Measurements from ENCODE around the gene GRAMD1A.

The GRAMD1A gene

DNA sequence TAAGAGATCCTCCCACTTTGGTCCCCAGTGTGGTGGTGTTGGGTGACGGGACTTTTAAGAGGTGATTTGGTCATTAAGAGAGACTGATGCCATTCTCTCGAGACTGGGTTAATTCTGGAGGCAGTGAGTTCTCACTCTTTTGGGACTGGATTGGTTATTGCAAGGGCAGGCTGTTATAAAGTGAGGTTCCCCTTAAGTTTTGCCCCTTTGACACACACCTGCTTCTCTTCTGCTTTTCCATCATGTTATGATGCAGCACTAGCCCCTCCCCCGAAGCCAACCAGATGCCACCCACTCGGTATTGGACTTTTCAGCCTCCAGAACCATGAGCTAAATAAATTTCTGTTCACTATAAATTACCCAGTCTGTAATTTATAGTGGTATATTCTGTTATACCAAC is 16.3 kb upstream of the GRAMD1A start:
- no peak overlapping the region for H3K4me2 ChIP-seq (ENCODE audit: low read depth, low read length, poor library complexity, severe bottlenecking)
- H3K9me3 ChIP-seq (ENCODE audit: insufficient read depth, low read depth, low read length), result no peaks in the 10 kb centered on the region
- H3K79me2 ChIP-seq (ENCODE audit: insufficient read depth, low read length), result no peaks in the 10 kb centered on the region
- no peak overlapping the region for H3K4me3 ChIP-seq (ENCODE audit: low read length, poor library complexity, severe bottlenecking)
- no peak overlapping the region for H3K9ac ChIP-seq (ENCODE audit: low read depth, low read length, poor library complexity, severe bottlenecking)
- H2AFZ ChIP-seq (ENCODE audit: low read length), result no peak overlapping the region
- TF ChIP-seq EZH2phosphoT487 (IDR thresholded peaks at IDR 0.05; ENCODE audit: borderline replicate concordance), result no peak
- TF ChIP-seq, protein P1, sequence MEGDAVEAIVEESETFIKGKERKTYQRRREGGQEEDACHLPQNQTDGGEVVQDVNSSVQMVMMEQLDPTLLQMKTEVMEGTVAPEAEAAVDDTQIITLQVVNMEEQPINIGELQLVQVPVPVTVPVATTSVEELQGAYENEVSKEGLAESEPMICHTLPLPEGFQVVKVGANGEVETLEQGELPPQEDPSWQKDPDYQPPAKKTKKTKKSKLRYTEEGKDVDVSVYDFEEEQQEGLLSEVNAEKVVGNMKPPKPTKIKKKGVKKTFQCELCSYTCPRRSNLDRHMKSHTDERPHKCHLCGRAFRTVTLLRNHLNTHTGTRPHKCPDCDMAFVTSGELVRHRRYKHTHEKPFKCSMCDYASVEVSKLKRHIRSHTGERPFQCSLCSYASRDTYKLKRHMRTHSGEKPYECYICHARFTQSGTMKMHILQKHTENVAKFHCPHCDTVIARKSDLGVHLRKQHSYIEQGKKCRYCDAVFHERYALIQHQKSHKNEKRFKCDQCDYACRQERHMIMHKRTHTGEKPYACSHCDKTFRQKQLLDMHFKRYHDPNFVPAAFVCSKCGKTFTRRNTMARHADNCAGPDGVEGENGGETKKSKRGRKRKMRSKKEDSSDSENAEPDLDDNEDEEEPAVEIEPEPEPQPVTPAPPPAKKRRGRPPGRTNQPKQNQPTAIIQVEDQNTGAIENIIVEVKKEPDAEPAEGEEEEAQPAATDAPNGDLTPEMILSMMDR (conservative IDR thresholded peaks at IDR 0.05; ENCODE audit: low read length), result no peak
- H3K9me2 ChIP-seq (replicated peaks; ENCODE audit: low read depth, low read length), result no peaks in the 10 kb centered on the region
- H3K4me1 ChIP-seq (ENCODE audit: insufficient read depth, low read length, poor library complexity, severe bottlenecking), result peaks cover 6% of the 10 kb centered on the region
- H3F3A ChIP-seq (ENCODE audit: low read depth), result no peaks in the 10 kb centered on the region
- no peaks in the 10 kb centered on the region for H3K27me3 ChIP-seq (ENCODE audit: insufficient read depth, low read length, poor library complexity, severe bottlenecking)
- H4K20me1 ChIP-seq (ENCODE audit: insufficient read depth, low read length, poor library complexity, severe bottlenecking), result no peaks in the 10 kb centered on the region
- H3K36me3 ChIP-seq (ENCODE audit: insufficient read depth, low read length), result no peaks in the 10 kb centered on the region

DNA sequence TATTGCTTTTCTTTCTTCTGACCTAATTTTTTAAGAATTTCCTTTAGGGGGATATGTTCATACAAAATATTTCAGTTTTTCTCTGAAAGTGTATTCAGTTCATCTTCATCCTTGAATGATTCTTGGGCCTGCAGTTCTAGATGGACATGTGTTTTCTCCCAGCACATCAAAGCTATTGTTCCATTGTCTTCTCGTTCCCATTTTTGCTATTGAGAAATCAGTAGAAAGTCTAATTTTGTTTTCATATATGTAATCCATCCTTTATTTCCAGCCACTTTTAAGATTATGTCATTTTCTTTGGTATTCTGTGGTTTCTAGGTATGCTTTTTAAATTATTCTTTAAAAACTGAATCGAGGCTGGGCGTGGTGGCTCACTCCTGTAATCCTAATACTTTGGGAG is 15.8 kb upstream of the GRAMD1A start:
- Histone ChIP-seq H3K4me1 (ENCODE audit: insufficient read depth, low read length, poor library complexity, severe bottlenecking) (peaks cover 6% of the 10 kb centered on the region), H3K4me3 (ENCODE audit: low read length, poor library complexity, severe bottlenecking) (no peak overlapping the region), H3K27me3 (ENCODE audit: insufficient read depth, low read length, poor library complexity, severe bottlenecking) (no peaks in the 10 kb centered on the region), H3K9me2 (replicated peaks; ENCODE audit: low read depth, low read length) (no peaks in the 10 kb centered on the region), H4K20me1 (ENCODE audit: insufficient read depth, low read length, poor library complexity, severe bottlenecking) (no peaks in the 10 kb centered on the region), H3K79me2 (ENCODE audit: insufficient read depth, low read length) (no peaks in the 10 kb centered on the region), H3K9me3 (ENCODE audit: insufficient read depth, low read depth, low read length) (no peaks in the 10 kb centered on the region), H3K9ac (ENCODE audit: low read depth, low read length, poor library complexity, severe bottlenecking) (no peak overlapping the region), H3K4me2 (ENCODE audit: low read depth, low read length, poor library complexity, severe bottlenecking) (no peak overlapping the region), H2AFZ (ENCODE audit: low read length) (no peak overlapping the region), H3F3A (ENCODE audit: low read depth) (no peaks in the 10 kb centered on the region), H3K36me3 (ENCODE audit: insufficient read depth, low read length) (no peaks in the 10 kb centered on the region)
- no peak for TF ChIP-seq EZH2phosphoT487 (IDR thresholded peaks at IDR 0.05; ENCODE audit: borderline replicate concordance)
- TF ChIP-seq, protein P1 (conservative IDR thresholded peaks at IDR 0.05; ENCODE audit: low read length), result no peak

DNA sequence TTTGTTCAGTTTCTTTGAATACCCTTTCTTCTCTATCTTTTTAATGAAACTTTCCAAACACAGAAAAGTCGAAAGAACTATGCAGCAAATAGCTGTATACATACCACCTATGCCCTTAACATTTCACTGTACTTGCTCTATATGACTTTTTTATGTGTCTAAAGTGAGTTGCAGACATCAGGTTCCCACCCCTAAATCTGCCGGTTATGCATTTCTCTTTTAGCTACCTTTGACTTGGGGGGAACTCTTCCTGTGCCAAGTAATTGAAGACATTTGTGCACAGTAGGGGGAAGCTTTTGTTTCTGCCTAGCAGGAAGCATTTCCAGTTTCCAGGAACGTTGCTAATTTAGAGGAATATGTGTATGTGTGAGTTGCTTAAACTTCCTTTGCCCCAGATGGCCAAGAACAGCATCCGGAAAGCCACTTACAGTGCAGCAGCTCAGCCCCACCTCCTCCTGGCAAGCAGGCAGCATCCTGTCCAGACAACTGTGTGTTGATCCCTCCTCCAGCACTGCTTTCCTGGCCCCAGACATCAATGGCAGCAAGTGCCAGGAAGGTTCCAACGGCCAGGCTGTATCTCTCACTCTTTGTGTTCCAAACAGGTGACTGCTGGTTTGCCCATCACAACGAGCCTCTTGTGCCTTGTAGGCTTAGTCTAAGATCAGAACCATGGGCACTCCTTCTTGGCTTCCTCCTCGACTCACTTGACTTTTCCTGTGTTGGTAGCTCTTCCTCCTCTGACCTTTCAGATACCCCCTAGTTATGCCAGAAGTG is 14.7 kb upstream of the GRAMD1A start:
- TF ChIP-seq, protein P1 (conservative IDR thresholded peaks at IDR 0.05; ENCODE audit: low read length), result no peak
- no peak for TF ChIP-seq EZH2phosphoT487 (IDR thresholded peaks at IDR 0.05; ENCODE audit: borderline replicate concordance)
- Histone ChIP-seq H3K79me2 (ENCODE audit: insufficient read depth, low read length) (no peaks in the 10 kb centered on the region), H3K36me3 (ENCODE audit: insufficient read depth, low read length) (no peaks in the 10 kb centered on the region), H3K27me3 (ENCODE audit: insufficient read depth, low read length, poor library complexity, severe bottlenecking) (no peaks in the 10 kb centered on the region), H3K4me1 (ENCODE audit: insufficient read depth, low read length, poor library complexity, severe bottlenecking) (peaks cover 6% of the 10 kb centered on the region), H3K9me3 (ENCODE audit: insufficient read depth, low read depth, low read length) (no peaks in the 10 kb centered on the region), H3F3A (ENCODE audit: low read depth) (no peaks in the 10 kb centered on the region), H2AFZ (ENCODE audit: low read length) (peak overlapping the region; percentile 85), H3K4me2 (ENCODE audit: low read depth, low read length, poor library complexity, severe bottlenecking) (peak overlapping the region; percentile 52), H3K4me3 (ENCODE audit: low read length, poor library complexity, severe bottlenecking) (peak overlapping the region; percentile 40), H3K9me2 (replicated peaks; ENCODE audit: low read depth, low read length) (no peaks in the 10 kb centered on the region), H4K20me1 (ENCODE audit: insufficient read depth, low read length, poor library complexity, severe bottlenecking) (no peaks in the 10 kb centered on the region), H3K9ac (ENCODE audit: low read depth, low read length, poor library complexity, severe bottlenecking) (no peak overlapping the region)
